Stimulated activated CD8-positive, alpha-beta memory T cell treated with anti-CD3 and anti-CD28 coated beads, Interleukin-2, amount 100 ng/mL, for 1 hour (primary cell): Measurements from ENCODE around the gene MAPK6.

Experiments used
- DNase-seq, 2 donors: peaks; one replicate each; pipeline ENCODE4 v3.0.0-alpha.2; 2020; ENCODE audit warnings: low read depth in 2 of 2

MAPK6 gene

GRCh38 chr15:52010633-52011595 is 8.1 kb upstream of the MAPK6 start:
- DNase-seq: no peak

GRCh38 chr15:52011711-52012144 is 7.3 kb upstream of the MAPK6 start:
- DNase-seq: no peak

GRCh38 chr15:52012210-52012609 is 6.8 kb upstream of the MAPK6 start:
- DNase-seq: no peak

DNA sequence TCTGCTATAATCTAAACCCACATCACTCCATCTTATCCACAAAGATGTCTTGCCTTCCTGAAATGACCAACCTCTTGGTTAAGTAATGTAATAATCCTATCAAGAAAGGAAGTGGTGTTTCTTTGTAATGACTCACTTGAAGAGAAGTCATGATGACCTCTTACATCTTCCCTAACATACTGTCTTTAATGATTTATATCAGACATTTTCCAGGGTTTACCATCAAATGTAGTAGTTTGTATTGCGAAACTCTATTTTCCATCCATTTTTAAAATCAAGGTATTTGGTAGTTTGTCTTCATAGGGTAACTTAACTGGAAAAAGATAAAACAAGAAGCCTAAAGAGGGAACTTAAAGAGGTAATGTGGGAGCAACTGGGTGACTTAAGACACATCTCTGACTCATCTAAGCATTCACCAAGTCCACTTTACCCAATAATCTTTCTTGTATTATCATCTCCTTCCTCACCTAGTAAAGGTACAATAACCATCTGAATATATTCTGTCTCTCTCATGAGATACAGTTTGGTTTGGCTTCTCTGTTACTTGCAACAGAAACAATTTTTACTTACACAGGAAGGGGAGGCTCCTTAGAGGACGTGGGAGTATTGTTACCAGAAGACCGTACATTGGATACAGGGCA is 5.7 kb upstream of the MAPK6 start:
- DNase-seq: no peak

- DNase-seq: no peak
These were observed 4.4 kb upstream of the MAPK6 start for GRCh38 chr15:52014616-52015015.

GRCh38 chr15:52016316-52016715 is 2.7 kb upstream of the MAPK6 start:
- no peak for DNase-seq

GRCh38 chr15:52018244-52018643 is 775 bp upstream of the MAPK6 start:
- no peak for DNase-seq

DNA sequence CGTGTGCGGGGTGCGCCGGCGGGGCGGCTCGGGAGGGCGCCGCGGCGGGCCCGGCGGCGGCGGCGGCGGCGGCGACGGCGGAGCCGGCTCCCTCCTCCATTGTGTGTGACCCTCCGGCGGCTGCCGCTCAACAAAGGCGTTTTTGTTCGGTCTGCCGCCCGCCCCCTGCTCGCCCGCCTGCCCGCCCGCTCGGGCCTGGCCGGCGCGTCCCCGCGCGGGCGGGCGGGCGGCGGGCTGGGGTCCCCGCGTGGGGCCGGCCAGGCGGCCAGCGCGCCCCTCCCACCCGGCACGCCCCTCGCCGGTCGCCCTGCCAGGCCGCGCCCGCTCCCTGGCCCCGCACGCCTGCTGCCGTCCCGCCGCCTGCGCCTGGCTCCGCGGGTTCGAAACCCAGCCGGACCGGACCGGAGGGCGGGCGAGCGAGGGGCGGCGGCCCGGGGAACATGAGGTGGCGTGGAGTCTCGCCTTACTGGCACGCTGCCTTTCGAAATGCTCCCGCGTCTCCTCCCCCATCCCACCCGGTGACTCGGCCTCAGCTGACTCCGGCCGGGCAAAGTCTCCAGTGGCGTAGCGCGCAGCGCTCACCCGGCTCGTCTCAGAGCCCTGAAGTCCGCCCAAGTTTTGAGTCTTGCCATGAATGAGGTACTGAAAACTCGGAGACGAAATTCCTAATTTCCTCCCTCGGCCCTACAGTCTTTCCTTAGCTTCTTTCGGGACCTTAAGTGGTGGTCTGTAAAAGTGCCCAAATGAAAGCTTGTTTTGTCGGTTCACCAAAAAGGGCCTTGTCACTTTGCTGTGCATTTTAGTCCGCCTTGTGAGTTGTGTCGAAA is 588 bp downstream of the MAPK6 start:
- DNase-seq: peak; percentile 36 to 39

- DNase-seq: no peak
These were observed 1.4 kb downstream of the MAPK6 start for GRCh38 chr15:52020221-52021085.

- peak; percentile 25 to 44 for DNase-seq
These were observed 2.2 kb downstream of the MAPK6 start for GRCh38 chr15:52021128-52021671.

GRCh38 chr15:52021892-52022540 is 3.0 kb downstream of the MAPK6 start:
- no peak for DNase-seq

GRCh38 chr15:52023169-52023922 is 4.3 kb downstream of the MAPK6 start:
- DNase-seq: no peak

- no peak for DNase-seq
These were observed 9.5 kb downstream of the MAPK6 start for GRCh38 chr15:52028431-52029093.

DNA sequence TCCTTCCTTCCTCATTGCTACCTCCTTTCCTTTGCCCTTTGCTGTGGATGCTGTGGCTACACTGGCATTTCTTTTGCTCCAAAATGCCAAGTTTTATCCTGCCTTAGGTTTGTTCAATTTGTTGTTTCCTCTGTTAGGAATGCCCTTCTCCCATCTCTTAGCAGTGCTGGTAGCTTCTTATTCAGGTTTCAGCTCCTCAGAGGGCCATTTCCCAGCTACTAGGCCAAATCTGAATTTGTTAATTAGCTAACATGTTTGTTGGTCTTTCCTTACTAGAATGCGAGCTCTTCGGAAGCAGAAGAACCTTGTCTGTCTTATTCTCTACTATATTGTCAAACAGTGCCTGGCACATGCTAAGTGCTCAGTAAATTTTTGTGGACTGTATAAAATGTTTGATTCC is 11.0 kb downstream of the MAPK6 start:
- DNase-seq: no peak

DNA sequence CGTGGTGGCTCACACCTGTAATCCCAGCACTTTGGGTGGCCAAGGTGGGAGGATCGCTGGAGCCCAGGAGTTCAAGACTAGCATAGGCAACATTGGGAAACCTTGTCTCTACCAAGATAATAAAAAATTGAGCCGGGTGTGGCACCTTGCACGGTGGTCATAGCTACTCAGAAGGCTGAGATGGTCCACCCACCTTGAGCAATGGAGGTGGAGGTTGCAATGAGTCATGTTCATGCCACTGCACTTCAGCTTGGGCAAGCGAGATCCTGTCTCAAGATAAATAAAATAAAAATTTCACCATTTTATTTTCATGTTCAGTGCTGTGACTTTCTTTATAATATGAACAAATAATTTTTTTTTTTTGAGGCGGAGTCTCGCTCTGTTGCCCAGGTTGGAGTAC is 12.5 kb downstream of the MAPK6 start:
- no peak for DNase-seq

DNA sequence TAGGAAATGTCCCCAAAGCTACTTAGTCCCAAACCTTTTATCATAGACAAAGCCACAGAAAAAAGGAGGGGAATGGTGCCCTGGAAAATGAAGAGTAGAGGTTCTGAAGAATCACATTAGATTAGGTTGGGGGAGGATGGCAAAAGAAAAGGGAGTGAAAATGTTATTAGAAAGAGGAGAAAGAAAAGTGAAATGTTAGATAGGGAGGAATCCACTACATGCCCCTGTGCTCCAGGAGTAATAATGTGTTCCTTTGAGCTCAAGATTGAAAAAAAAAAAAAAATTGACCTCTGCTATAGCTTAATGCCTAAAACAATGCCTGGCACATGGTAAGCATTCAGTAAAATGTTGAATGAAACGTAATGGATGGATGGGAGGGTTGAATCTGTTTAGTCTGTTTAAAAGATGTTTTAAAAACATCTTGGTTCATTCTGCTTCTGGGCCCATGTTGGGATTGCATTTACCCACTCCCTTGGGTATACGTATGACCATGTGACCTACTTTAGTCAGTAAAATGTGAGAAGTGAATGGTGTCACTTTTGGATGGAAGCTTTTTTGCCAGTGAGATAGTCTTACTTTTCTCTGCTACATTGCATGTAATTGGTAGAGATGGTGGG is 19.0 kb downstream of the MAPK6 start:
- no peak for DNase-seq

DNA sequence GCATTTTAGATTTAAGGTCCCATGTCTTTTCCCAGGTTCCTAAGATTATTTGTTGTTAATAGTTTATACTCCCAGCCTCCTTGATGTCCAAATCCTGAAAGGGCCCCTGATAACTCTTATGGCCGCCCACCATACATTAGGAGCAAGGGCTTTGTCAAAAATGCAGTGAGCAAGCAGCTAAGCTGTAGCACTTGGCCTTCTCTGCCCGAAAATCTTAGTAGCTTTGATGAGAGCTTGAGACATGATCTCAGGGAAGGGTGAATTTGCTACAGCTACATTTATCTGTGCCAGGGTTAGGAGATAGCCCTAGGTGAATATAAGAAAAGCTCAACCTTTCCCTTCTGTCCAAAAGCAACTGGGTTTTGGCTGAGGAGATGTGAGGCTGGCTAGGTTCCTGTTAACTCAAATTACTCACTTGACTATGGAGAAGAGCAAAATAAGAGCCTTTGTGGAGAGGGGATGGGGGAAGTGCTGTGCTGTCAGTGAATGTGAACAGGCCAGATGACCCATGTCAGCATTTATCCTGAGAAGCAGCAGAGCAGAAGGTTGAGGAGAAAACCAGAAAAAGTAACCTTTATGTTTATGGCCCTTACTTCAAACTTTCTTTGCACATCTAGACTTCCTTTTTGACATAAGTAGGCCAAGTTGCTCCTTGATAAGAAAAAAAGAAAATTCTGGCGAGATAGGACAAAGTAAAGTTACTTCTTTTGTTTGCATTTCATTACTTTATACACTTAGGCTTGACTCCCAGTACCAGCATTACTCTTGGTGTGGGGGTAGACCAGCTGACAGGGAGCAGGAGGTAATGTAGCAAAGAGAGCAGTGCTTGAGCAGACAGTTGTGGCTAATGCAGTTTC is 21.1 kb downstream of the MAPK6 start:
- DNase-seq: no peak
